HEK293 (cell line): ENCODE results near the gene SLC39A5.

Source experiments
- HIC1 ChIP-seq: fragments of 450-650 bp; formaldehyde crosslinking; IDR thresholded peaks from 2 replicates; pipeline ENCODE4 v1.5.1; 2016; ENCODE audit warnings: missing biosample characterization, missing genetic modification characterization
- KLF1 ChIP-seq: fragments of 450-650 bp; formaldehyde crosslinking; IDR thresholded peaks from 2 replicates; pipeline ENCODE4 v1.5.1; 2016; ENCODE audit warnings: missing biosample characterization, missing genetic modification characterization
- PBX3 ChIP-seq: sonication (generic); formaldehyde crosslinking; IDR thresholded peaks from 2 replicates; pipeline ENCODE4 v1.8.1; 2022; ENCODE audit warnings: mild to moderate bottlenecking, moderate library complexity, missing genetic modification reagents
- PRDM10 ChIP-seq: fragments of 450-650 bp; formaldehyde crosslinking; IDR thresholded peaks from 2 replicates; pipeline ENCODE4 v1.5.1; 2016; ENCODE audit warnings: missing biosample characterization, missing genetic modification characterization
- SP2 ChIP-seq: fragments of 450-650 bp; formaldehyde crosslinking; IDR thresholded peaks from 2 replicates; pipeline ENCODE4 v1.5.1; 2016; ENCODE audit warnings: missing biosample characterization, missing genetic modification characterization
- SP7 ChIP-seq: fragments of 450-650 bp; formaldehyde crosslinking; IDR thresholded peaks from 2 replicates; pipeline ENCODE4 v1.5.1; 2016; ENCODE audit warnings: missing biosample characterization, missing genetic modification characterization
- TRIM28 ChIP-seq: IDR thresholded peaks from 2 replicates; pipeline ENCODE4 v1.6.1; 2011; ENCODE audit warnings: low read length, control low read depth, borderline replicate concordance
- TSHZ1 ChIP-seq: fragments of 450-650 bp; formaldehyde crosslinking; IDR thresholded peaks from 2 replicates; pipeline ENCODE4 v1.5.1; 2016; ENCODE audit warnings: missing biosample characterization, missing genetic modification characterization, borderline replicate concordance
- WT1 ChIP-seq: fragments of 450-650 bp; formaldehyde crosslinking; IDR thresholded peaks from 2 replicates; pipeline ENCODE4 v1.5.1; 2016; ENCODE audit warnings: missing biosample characterization, missing genetic modification characterization
- ZBTB17 ChIP-seq: fragments of 450-650 bp; formaldehyde crosslinking; IDR thresholded peaks from 2 replicates; pipeline ENCODE4 v1.5.1; 2016; ENCODE audit warnings: missing biosample characterization, missing genetic modification characterization
- ZBTB48 ChIP-seq: fragments of 450-650 bp; formaldehyde crosslinking; IDR thresholded peaks from 2 replicates; pipeline ENCODE4 v1.5.1; 2016; ENCODE audit warnings: missing biosample characterization, missing genetic modification characterization
- ZNF16 ChIP-seq: fragments of 450-650 bp; formaldehyde crosslinking; IDR thresholded peaks from 2 replicates; pipeline ENCODE4 v1.5.1; 2016; ENCODE audit warnings: low read depth, missing biosample characterization, missing genetic modification characterization
- ZNF2 ChIP-seq: fragments of 450-650 bp; formaldehyde crosslinking; IDR thresholded peaks from 2 replicates; pipeline ENCODE4 v1.5.1; 2016; ENCODE audit warnings: missing biosample characterization, missing genetic modification characterization
- ZNF24 ChIP-seq: fragments of 450-650 bp; formaldehyde crosslinking; IDR thresholded peaks from 2 replicates; pipeline ENCODE4 v1.5.1; 2016; ENCODE audit warnings: missing biosample characterization, missing genetic modification characterization
- ZNF350 ChIP-seq: fragments of 450-650 bp; formaldehyde crosslinking; IDR thresholded peaks from 2 replicates; pipeline ENCODE4 v1.5.0; 2017; ENCODE audit warnings: missing biosample characterization, mild to moderate bottlenecking, missing genetic modification characterization
- ZNF513 ChIP-seq: fragments of 450-650 bp; IDR thresholded peaks from 2 replicates; pipeline ENCODE4 v1.5.1; 2018; ENCODE audit warnings: missing biosample characterization, missing genetic modification characterization
- ZNF518A ChIP-seq: fragments of 450-650 bp; formaldehyde crosslinking; conservative IDR thresholded peaks from 2 replicates; pipeline ENCODE4 v1.5.1; 2016; ENCODE audit warnings: low read depth, missing biosample characterization, missing genetic modification characterization
- ZNF549 ChIP-seq: fragments of 450-650 bp; IDR thresholded peaks from 2 replicates; pipeline ENCODE4 v1.5.1; 2018; ENCODE audit warnings: missing biosample characterization, missing genetic modification characterization, mild to moderate bottlenecking, inconsistent platforms, moderate library complexity
- ZNF571 ChIP-seq: fragments of 450-650 bp; formaldehyde crosslinking; IDR thresholded peaks from 2 replicates; pipeline ENCODE4 v1.5.0; 2017; ENCODE audit warnings: missing biosample characterization, missing genetic modification characterization
- ZNF580 ChIP-seq: fragments of 450-650 bp; formaldehyde crosslinking; IDR thresholded peaks from 2 replicates; pipeline ENCODE4 v1.5.1; 2016; ENCODE audit warnings: missing biosample characterization, missing genetic modification characterization
- ZNF785 ChIP-seq: fragments of 450-650 bp; formaldehyde crosslinking; IDR thresholded peaks from 2 replicates; pipeline ENCODE4 v1.5.1; 2016; ENCODE audit warnings: missing biosample characterization, missing genetic modification characterization

Gene SLC39A5

GRCh38 chr12:56266693-56267442 is 37.0 kb downstream of the SLC39A5 start, which contains the start of gene COQ10A (continued):
- TF ChIP-seq TRIM28 (peak; percentile 42; the same call in 1 of the 2 replicates), PBX3 (peak; percentile 86), ZNF580 (peak; percentile 89), ZNF571 (tag by site-specific recombination) (no peak), ZNF24 (tag by site-specific recombination) (peak; percentile 86), KLF1 (tag by site-specific recombination) (peak; percentile 39; the same call in 1 of the 2 replicates), ZNF350 (tag by site-specific recombination) (no peak), ZNF785 (tag by site-specific recombination) (no peak), ZNF2 (tag by site-specific recombination) (peak; percentile 95), ZBTB48 (no peak; the same call in 1 of the 2 replicates), ZNF549 (tag by site-specific recombination) (no peak), SP7 (tag by site-specific recombination) (peak; percentile 87), PRDM10 (tag by site-specific recombination) (peak; percentile 92), WT1 (tag by site-specific recombination) (peak; percentile 35; the same call in 1 of the 2 replicates), SP2 (tag by site-specific recombination) (peak; percentile 85), TSHZ1 (tag by site-specific recombination) (no peak), ZNF518A (tag by site-specific recombination) (no peak), ZNF513 (tag by site-specific recombination) (0 out of 2 replicates have a peak, but pooled peaks have one; percentile 7), HIC1 (tag by site-specific recombination) (peak; percentile 20; the same call in 1 of the 2 replicates), ZBTB17 (tag by site-specific recombination) (peak; percentile 97), ZNF16 (tag by site-specific recombination) (no peak)
